GM19372 (cell line): ENCODE results near the gene C1QTNF12.

Experiments
- ATAC-seq: cut with Tn5 transposase; IDR thresholded peaks from one replicate; pipeline ENCODE4 v1.9.1; 2021; ENCODE audit warnings: mild to moderate bottlenecking, low read depth, moderate library complexity; ENCODE audit not compliant: unreplicated experiment

The C1QTNF12 gene

DNA sequence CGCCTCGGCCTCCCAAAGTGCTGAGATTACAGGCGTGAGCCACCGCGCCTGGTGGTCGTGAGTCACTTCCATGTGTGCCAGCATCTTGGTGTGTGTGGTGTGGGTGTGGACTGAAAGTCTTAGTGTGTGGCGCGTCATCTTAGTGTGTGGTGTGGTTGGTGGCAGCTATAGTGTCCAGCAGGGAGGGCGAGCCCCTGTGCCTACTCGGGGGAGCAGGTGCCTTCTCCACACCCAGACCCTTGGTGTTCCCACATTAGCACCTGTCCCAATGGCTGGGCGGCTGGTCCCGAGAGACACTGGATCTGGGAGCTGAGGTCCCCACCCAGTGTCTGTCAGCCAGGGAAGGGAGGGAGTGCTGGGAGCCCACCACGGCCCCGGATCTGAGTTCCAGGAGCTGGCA lies 36.5 kb upstream of the C1QTNF12 start:
- ATAC-seq: no peak

- ATAC-seq: no peak
Observed at GRCh38 chr1:1281533-1282321, 35.2 kb upstream of the C1QTNF12 start.

DNA sequence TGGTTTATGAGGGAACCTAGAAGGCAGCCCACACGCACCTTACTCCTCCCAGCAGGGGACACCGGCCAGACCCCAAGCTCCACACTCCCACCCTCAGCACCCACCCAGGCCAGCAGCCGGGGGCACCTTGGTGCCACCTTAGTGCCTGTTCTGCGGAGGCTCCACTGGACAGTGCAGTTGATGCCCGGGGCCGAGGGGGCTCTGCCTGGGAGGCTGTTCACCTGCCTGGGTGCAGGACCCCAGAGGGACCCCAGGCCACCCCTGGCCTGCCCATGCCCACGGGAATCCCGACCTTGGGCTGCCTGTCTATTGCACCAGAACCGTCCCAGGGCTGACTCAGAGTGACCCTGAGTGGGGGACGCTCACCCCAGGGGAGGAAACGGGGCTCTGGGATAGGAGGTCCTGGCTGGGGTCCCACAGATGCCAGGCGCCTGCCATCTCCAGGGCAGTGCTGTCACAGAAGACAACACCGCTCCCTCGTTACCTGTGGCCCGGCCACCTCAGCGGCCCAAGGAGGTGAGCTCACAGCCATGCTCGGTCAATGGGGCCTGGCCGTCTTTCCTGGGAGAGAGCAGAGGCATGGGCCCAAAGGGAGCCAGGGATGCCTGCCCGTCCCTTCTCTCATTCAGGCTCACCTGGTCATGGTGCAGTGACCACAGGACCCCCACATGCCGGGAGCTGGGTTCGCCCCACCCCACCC lies 34.4 kb upstream of the C1QTNF12 start:
- ATAC-seq: no peak

DNA sequence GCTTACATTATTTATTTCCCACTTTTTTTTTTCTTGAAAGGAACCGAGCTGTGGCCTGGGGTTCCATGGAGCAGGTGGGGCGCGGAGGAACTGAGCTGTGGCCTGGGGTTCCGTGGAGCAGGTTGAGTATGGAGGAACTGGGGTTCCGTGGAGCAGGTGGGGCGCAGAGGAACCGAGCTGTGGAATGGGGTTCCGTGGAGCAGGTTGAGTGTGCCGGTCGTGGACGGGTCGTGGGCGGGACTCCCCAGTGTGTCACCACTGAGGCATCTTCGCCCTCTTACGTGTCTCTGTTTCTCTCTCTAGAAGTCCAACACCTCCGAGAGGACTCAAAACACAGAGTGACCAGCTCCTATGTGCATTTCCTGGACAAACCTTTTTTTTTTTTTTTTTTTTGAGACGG lies 32.5 kb upstream of the C1QTNF12 start:
- ATAC-seq: no peak

DNA sequence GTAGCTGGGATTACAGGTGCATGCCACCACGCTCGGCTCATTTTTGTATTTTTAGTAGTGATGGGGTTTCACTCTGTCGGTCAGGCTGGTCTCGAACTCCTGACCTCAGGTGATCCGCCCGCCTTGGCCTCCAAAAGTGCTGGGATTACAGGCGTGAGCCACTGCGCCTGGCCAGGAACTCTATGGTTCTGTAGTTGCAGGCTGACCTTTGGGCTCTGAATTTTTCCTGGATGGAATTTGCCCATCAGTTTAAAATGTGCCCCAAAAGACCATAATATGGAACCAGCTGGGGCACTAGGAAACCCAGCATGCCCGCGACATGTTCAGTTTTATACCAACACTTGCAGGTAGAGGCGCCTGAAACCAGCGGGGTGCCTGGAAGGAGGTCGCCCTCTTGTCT lies 32.1 kb upstream of the C1QTNF12 start:
- ATAC-seq: no peak

DNA sequence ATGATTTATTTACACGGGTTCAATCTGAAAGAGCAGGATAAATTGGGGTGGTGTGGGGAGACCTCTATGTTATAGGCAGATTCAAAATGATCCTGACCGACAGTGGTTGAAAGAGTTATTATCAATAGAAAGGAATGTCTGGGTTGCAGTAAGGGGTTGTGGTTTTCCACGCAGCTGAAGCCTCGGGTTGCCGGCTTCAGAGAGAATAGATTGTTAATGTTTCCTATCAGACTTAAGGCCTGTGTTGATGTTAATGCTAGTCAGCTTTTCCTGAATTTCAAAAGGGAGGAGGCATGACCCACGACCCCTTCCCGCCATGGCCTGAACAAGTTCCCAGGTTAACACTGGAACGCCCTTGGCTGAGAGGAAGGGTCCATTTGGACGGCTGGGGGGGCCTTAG lies 29.3 kb upstream of the C1QTNF12 start:
- ATAC-seq: no peak

GRCh38 chr1:1274931-1275431 lies 28.5 kb upstream of the C1QTNF12 start:
- ATAC-seq: no peak

- no peak for ATAC-seq
Observed at GRCh38 chr1:1274299-1274930, 27.9 kb upstream of the C1QTNF12 start.

DNA sequence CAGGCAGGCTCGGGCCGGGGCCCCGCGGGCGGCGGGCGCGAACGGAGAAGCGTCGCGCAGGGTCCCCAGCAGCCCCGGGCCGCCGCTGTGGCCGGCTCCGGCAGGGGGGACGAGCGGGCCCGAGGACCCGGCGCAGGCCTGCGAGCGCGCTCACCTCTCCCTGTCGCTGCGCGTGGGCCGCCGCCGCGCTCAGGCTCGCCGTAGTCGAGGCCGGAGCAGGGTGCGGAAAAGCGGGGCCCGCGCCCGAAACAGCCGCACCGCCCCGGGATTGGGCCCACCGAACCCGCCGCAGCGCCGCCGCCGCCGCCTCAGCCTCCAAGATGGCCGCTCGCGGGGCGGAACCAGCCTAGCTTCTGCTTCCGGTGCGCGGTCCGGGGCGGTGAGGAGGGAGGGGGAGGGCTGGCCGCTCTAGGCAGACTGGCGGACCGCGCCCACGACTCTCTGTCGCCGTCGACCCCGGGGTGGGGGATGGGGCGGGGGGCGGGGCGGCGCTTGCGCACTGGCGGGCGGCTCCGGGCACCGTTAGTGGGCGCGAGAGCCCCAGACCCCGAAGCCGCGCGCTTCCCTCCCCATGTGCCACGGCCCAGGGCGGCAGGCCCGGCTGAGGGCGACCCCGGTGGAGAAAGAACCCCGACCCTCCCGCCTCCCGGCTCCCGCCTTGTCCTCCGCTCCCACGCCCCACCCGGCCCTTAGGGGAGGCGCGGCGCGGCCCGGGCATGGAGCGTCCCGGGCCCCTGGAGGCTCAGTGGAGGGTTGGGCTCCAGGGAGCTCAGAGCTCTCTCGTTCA lies 27.2 kb upstream of the C1QTNF12 start, which contains the start of gene UBE2J2:
Gene UBE2J2, minus strand, starts transcription at position 343 of the 787 bp plus-strand sequence. CDS start 5,862 bp downstream, outside the sequence.
- ATAC-seq: peak; percentile 93

DNA sequence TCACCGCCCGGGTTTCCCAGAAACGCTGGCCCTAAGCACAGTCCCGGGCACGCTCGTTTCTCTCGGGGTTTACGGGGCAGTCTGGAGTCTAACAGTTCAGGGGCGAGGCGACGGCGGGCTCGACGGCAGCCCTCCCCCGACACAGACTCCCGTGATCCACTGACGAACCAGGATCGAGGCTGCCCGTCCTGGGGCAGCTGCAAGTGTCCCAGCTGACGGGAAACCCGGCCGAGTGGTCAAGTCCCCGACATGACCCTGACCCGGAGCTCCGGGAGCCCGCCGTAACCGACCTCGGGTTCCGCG lies 26.6 kb upstream of the C1QTNF12 start:
- ATAC-seq: no peak

GRCh38 chr1:1272341-1273208 lies 26.1 kb upstream of the C1QTNF12 start:
- ATAC-seq: no peak

- no peak for ATAC-seq
Observed at GRCh38 chr1:1270813-1271212, 24.3 kb upstream of the C1QTNF12 start.

GRCh38 chr1:1268284-1268682 lies 21.8 kb upstream of the C1QTNF12 start:
- no peak for ATAC-seq

DNA sequence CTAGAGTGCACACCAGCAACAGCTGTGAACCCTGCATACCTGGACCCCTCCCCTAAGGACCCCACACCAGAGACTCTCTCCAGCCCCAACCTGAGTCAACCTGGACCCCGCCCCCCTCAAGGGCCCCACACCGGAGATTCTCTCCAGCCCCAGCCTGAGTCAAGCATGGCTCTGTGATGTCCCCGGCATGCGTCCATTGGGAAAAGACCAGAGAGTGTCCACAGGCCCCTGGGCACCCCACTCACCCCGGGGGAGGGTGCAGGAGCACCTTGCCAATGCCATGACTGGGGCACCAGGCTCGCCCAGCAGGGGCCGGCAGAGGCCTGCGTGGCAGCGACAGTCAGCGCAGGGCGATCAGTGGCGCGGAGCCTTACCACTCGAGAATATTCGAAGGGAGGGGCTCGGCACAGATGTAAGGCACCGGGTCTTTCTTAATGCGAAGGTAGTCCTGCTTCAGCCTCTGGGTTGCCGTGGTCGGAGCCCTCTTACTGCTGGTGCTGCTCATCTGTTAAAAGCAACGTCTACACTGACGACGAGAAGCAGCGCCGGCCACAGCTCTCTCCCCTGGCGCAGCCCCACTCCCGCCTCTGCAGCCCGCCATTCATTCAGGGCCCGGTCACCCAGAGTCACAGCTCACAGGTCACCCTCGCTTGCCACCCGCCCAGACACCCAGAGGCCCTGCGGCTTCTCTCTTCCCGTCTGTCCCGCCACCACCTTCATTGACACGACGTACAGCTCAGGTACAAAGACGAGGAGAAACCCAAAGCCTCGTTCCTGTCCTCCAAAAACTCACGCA lies 21.2 kb upstream of the C1QTNF12 start:
- no peak for ATAC-seq

- ATAC-seq: no peak
Observed at GRCh38 chr1:1264868-1265272, 18.3 kb upstream of the C1QTNF12 start.

GRCh38 chr1:1264026-1264425 lies 17.5 kb upstream of the C1QTNF12 start:
- ATAC-seq: no peak

- no peak for ATAC-seq
Observed at GRCh38 chr1:1262758-1263157, 16.2 kb upstream of the C1QTNF12 start.

DNA sequence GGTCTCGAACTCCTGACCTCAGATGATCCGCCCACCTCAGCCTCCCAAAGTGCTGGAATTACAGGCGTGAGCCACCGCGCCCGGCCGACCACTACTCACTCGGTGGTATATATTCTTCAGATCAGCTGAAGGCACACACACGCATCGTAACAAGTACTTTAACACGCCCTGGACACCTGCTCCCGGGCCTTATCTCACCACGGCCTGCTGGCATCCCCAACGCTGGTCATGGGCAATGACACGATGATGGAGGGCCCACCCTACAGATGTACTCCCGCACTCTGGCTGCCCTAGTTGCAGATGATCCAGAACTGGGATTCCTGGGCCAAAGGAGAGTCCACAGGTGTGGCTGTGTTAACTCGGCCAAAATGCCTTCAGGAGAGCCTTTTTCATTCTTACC lies 15.5 kb upstream of the C1QTNF12 start:
- no peak for ATAC-seq
